Psoas muscle (tissue), 8 donors: ENCODE results near the gene VSX1. TPM values are rescaled to one million over a fixed set of nuclear protein-coding genes. Genes with fewer than 3 reads are reported as not detected.

Source experiments
- ATAC-seq, 4 donors: fragments of 200-7000 bp; cut with Tn5 transposase; one replicate each; pipeline ENCODE4 v1.9.1; 2020; ENCODE audit warnings: moderate library complexity in 3 of 4, mild to moderate bottlenecking in 2 of 4
- DNase-seq, 2 donors: peaks; one replicate each; pipeline ENCODE4 v3.0.0-alpha.2; 2020
- H3K27ac ChIP-seq: fragments of 200-600 bp; one replicate; pipeline ENCODE4 v1.8.0; 2022
- H3K27me3 ChIP-seq, 3 donors: fragments of 200-600 bp in 1 of 3; one replicate each; pipeline versions ENCODE4 v1.6.1 to v1.8.0; 2013 to 2022; ENCODE audit warnings: low read length in 2 of 3, mild to moderate bottlenecking in 2 of 3, moderate library complexity in 1 of 3; ENCODE audit not compliant: insufficient read depth in 3 of 3
- H3K36me3 ChIP-seq, 2 donors: fragments of 200-600 bp in 1 of 2; one replicate each; pipeline versions ENCODE4 v1.6.1 to v1.8.0; 2013 to 2022; ENCODE audit warnings: low read depth in 1 of 2, mild to moderate bottlenecking in 1 of 2, moderate library complexity in 1 of 2; ENCODE audit not compliant: insufficient read depth in 1 of 2
- H3K4me1 ChIP-seq: fragments of 200-600 bp; one replicate; pipeline ENCODE4 v1.8.0; 2022
- H3K4me3 ChIP-seq: fragments of 200-600 bp; one replicate; pipeline ENCODE4 v1.8.0; 2022; ENCODE audit warnings: mild to moderate bottlenecking
- H3K9me3 ChIP-seq: fragments of 200-600 bp; one replicate; pipeline ENCODE4 v1.8.0; 2022
- CTCF ChIP-seq: fragments of 200-600 bp; IDR thresholded peaks from one replicate; pipeline ENCODE4 v1.8.0; 2022; ENCODE audit warnings: antibody characterized with exemption
- WGBS, 3 donors: extraction: QIAGEN DNeasy Blood & Tissue Kit; methylation state at CpG; one replicate each; pipeline versions ENCODE4 v1.1.6 to v1.1.7; 2013; 5-methylcytosine and 5-hydroxymethylcytosine counted together
- intact Hi-C, 2 donors: fragments of 100-400 bp; cut with DNase I; formaldehyde crosslinking; loops; one replicate each; pipeline versions ENCODE4 v1.11.0 to v1.14.2; 2022
- polyA plus RNA-seq, 3 donors: library from polyadenylated mRNA; stranded (reverse); fragments of 200-250 nt; gene quantifications; one replicate each; pipeline ENCODE4 v1.2.3, GENCODE V29; 2013
- total RNA-seq, 4 donors: library from RNA; stranded (reverse); fragmentation: NEBNext Ultra II Directional in 2 of 4; extraction: Animal tissue kit (Norgen Biotek cat#: 25700) in 2 of 4; gene quantifications; one replicate each; pipeline versions ENCODE4 v1.2.1 to v1.2.4, GENCODE V29; 2021 to 2023
- donor health status: healthy with polysubstance abuse.
- donor health status: DM: no; HTN: no; CAD: no; lungs with moderate emphysema.
- donor health status: Bipolar disorder and iron deficiency.
- donor health status: healthy.
- donor health status: DM: yes; HTN: yes; CAD: no.
- donor health status: DM: no; HTN: no; CAD: no.
- donor health status: DM: no; HTN: no; CAD: no.
- donor health status: DM: yes; HTN: yes; CAD: no.

VSX1 gene
- total and polyA plus RNA-seq, 7 donors: 0.04 to 0.52 (median 0.24) TPM; not detected in 1

DNA sequence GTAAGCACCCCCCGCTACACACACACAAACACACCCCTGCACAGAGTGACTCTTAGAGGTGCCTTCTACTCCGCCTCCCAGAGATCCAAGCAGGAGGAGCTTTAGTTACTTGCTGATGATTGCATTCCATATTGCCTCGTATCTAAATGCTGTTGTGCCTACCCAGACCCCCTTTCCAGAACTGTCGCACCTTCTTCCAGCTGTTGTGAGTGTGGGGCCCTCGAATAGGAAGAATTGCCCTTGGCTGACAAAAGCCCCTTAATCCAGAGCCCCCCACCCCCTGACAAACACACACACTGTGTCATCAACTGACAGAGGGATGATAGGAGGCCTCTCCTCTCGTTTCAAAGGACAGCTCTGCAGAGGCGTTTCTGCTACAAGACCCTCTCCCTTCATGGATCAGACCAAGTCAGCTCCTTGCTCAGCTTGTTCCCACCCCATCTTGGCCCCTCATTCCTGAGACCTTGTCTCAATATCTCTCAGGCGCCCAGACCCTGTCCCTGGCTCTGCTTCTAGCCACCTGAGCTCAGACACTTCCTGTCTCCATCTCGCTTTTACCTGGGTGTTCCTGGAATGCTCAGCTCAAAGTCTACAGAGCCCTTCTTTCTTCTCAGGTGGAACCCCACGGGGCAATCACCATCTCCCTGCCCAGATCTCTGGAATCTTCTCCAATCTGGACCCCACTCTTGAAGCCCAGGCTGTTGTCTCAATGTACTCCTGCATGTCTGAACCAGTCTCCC, 4.0 kb upstream of the VSX1 start:
- ATAC-seq: no peak

DNA sequence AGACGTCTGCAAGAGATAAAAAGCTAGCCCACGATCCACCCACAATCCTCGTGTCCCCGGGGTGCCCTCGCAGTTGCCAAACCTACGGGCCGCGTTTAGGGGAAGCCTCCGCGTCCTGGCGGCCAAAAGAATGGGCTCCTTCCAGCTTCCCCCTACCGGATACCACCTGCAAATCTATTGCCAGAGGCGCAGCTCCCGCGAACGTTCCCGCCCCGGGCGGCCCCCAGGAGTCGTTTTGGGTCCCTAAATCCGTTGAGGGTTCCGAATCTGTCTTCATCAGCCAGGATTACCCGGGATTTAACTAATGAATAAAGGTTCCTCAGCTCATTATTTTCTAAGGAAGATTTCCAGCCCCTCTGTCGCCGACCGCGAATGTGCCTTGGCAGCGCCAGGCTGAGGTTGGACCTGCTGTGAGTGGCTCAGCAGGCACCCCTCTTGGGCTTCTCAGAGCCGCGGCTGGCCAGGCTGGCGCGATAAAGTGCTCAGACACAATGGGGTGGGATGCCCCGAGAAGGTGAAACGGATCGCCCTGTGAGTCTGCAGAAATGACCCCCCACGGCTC, 2.8 kb upstream of the VSX1 start:
- H3K36me3 ChIP-seq: no peaks in the 10 kb centered on the region
- peaks cover 0 to 80% (median 34%) of the 10 kb centered on the region in 3 donors for H3K27me3 ChIP-seq
- 2 to 3% (median 2%) methylated on average over 36 of the region's 36 CpGs for WGBS, 3 donors

More for the DNA sequence above, 4.0 kb upstream of the VSX1 start:
- no peak for DNase-seq
- Histone ChIP-seq H3K9me3 (no peaks in the 10 kb centered on the region), H3K36me3 (no peaks in the 10 kb centered on the region), H3K27ac (no peak overlapping the region), H3K4me1 (peaks cover 13% of the 10 kb centered on the region), H3K27me3 (peaks cover 0 to 69% (median 32%) of the 10 kb centered on the region in 3 donors), H3K4me3 (no peak overlapping the region)
- intact Hi-C loops: loop anchor here in 1 of 2 donors (10.0 kb wide), 1 partner anchor 319 kb away; the partner anchor contains the start of gene GINS1
- 62 to 72% (median 69%) methylated on average over 10 of the region's 10 CpGs for WGBS, 3 donors
- no peak for TF ChIP-seq CTCF

GRCh38 chr20:25083773-25084625, 2.1 kb upstream of the VSX1 start:
- Histone ChIP-seq H3K4me3 (peak overlapping the region; percentile 2), H3K27me3 (peaks cover 0 to 81% (median 34%) of the 10 kb centered on the region in 3 donors), H3K4me1 (peaks cover 13% of the 10 kb centered on the region), H3K27ac (no peak overlapping the region), H3K36me3 (no peaks in the 10 kb centered on the region), H3K9me3 (no peaks in the 10 kb centered on the region)
- 5 to 6% (median 6%) methylated on average over 54 of the region's 54 CpGs for WGBS, 3 donors
- TF ChIP-seq CTCF: no peak
- intact Hi-C loops: loop anchor here in 1 of 2 donors (5.0 to 10.0 kb wide), 2 partner anchors 93 to 321 kb away; partner anchors contain the start of gene GINS1
- peak in 1 of 2 donors; percentile 60 for DNase-seq
- ATAC-seq: peak in 3 of 4 donors; percentile 55 to 82 (median 64)

More for the DNA sequence above, 2.8 kb upstream of the VSX1 start:
- no peak for TF ChIP-seq CTCF
- no peak overlapping the region for H3K27ac ChIP-seq
- H3K9me3 ChIP-seq: no peaks in the 10 kb centered on the region
- intact Hi-C loops: loop anchor here in 1 of 2 donors (5.0 to 10.0 kb wide), 2 partner anchors 93 to 320 kb away; partner anchors contain the start of gene GINS1
- DNase-seq (peak in 1 of 2 donors; percentile 51), ATAC-seq (peak in 1 of 4 donors; percentile 42)
- peaks cover 13% of the 10 kb centered on the region for H3K4me1 ChIP-seq
- no peak overlapping the region for H3K4me3 ChIP-seq

DNA sequence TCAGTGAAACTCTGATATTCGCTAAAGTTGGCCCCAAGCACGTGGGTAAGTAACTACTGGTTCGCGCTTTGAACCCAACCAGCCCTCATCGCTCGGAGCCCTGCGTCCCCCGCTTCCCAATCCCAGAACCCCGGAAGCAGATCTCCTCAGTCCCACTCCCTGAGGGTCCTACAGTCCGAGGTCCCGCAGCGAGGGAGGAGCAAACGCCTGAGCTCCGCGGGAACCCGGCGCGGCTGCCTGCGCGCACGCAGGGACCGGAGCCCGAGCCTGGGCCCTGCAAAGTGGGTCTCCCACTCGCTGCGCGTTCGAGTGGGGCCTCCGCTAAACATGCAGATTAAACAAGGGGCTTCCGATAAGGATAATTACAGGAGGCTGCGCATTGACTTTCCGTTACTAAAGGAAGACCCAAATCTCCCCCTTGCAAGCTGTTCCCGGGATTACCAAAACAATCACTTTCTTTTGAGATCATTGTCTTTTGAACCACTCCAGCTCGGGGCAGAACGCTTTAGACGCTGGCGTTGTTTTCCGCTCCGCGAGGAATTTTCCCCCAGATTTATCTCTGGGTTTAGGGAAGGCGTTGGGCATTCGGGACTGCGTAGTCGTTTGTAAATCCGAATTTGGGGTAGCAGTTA, 1.3 kb upstream of the VSX1 start:
- H3K4me1 ChIP-seq: peaks cover 13% of the 10 kb centered on the region
- intact Hi-C loops: loop anchor here in 1 of 2 donors (5.0 to 10.0 kb wide), 2 partner anchors 94 to 322 kb away; partner anchors contain the start of gene GINS1
- no peaks in the 10 kb centered on the region for H3K9me3 ChIP-seq
- peak overlapping the region; percentile 2 for H3K4me3 ChIP-seq
- H3K36me3 ChIP-seq: no peaks in the 10 kb centered on the region
- TF ChIP-seq CTCF: no peak
- WGBS, 3 donors: 4% methylated on average over 42 to 44 of the region's 44 CpGs
- DNase-seq (peak in 1 of 2 donors; percentile 27), ATAC-seq (no peak)
- no peak overlapping the region for H3K27ac ChIP-seq
- H3K27me3 ChIP-seq: peaks cover 0 to 83% (median 34%) of the 10 kb centered on the region in 3 donors
